ENCODE measurements around the gene ITPR3.

ITPR3 gene

GRCh38 chr6:33671744-33672072 lies 50.6 kb downstream of the ITPR3 start:
- DNase-seq: no peak

GRCh38 chr6:33672808-33673207 lies 51.7 kb downstream of the ITPR3 start:
- no peak for DNase-seq

- no peak for DNase-seq
These were observed 52.7 kb downstream of the ITPR3 start for GRCh38 chr6:33673851-33674250.

GRCh38 chr6:33675968-33676367 lies 54.8 kb downstream of the ITPR3 start:
- DNase-seq: no peak

- no peak for DNase-seq
These were observed 55.5 kb downstream of the ITPR3 start for GRCh38 chr6:33676416-33677142.

GRCh38 chr6:33677143-33677660 lies 56.1 kb downstream of the ITPR3 start:
- no peak for DNase-seq

- no peak for DNase-seq
These were observed 56.6 kb downstream of the ITPR3 start for GRCh38 chr6:33677689-33678088.

- no peak for DNase-seq
These were observed 57.3 kb downstream of the ITPR3 start for GRCh38 chr6:33678233-33678931.

- no peak for DNase-seq
These were observed 57.9 kb downstream of the ITPR3 start for GRCh38 chr6:33678932-33679490.

GRCh38 chr6:33679761-33680160 lies 58.6 kb downstream of the ITPR3 start:
- DNase-seq: no peak

GRCh38 chr6:33682341-33682740 lies 61.2 kb downstream of the ITPR3 start:
- DNase-seq: no peak

- peak; percentile 38 for DNase-seq
These were observed 62.0 kb downstream of the ITPR3 start for GRCh38 chr6:33683051-33683571.

- no peak for DNase-seq
These were observed 62.7 kb downstream of the ITPR3 start for GRCh38 chr6:33683576-33684427.

GRCh38 chr6:33684428-33684896 lies 63.3 kb downstream of the ITPR3 start:
- DNase-seq: no peak

GRCh38 chr6:33684983-33685382 lies 63.9 kb downstream of the ITPR3 start:
- no peak for DNase-seq

GRCh38 chr6:33685411-33686224 lies 64.5 kb downstream of the ITPR3 start:
- no peak for DNase-seq

GRCh38 chr6:33686225-33686924 lies 65.3 kb downstream of the ITPR3 start:
- no peak for DNase-seq

GRCh38 chr6:33686981-33687975 lies 66.2 kb downstream of the ITPR3 start:
- DNase-seq: no peak

- no peak for DNase-seq
These were observed 66.9 kb downstream of the ITPR3 start for GRCh38 chr6:33688006-33688405.

All from stimulated activated CD4-positive, alpha-beta T cell treated with anti-CD3 and anti-CD28 coated beads, Interleukin-1b, Interleukin-23, amount 100 ng/mL, for 48 hours (primary cell).